ENCODE data around the gene MICAL2. TPM values are rescaled to one million over a fixed set of nuclear protein-coding genes. Genes with fewer than 3 reads are reported as not detected.

The MICAL2 gene
- total RNA-seq, 1 donor: 34.2 TPM

- no peak for DNase-seq (ENCODE audit: low read depth in 2 of 3, low spot score in 2 of 3)
These were observed 180.1 kb downstream of the MICAL2 start for GRCh38 chr11:12290477-12290922.

GRCh38 chr11:12291313-12291712 lies 180.9 kb downstream of the MICAL2 start:
- DNase-seq (ENCODE audit: low read depth in 2 of 3, low spot score in 2 of 3): no peak

- DNase-seq (ENCODE audit: low read depth in 2 of 3, low spot score in 2 of 3): no peak
These were observed 181.4 kb downstream of the MICAL2 start for GRCh38 chr11:12291766-12292165.

GRCh38 chr11:12292766-12293165 lies 182.4 kb downstream of the MICAL2 start:
- DNase-seq (ENCODE audit: low read depth in 2 of 3, low spot score in 2 of 3): no peak

- DNase-seq (ENCODE audit: low read depth in 2 of 3, low spot score in 2 of 3): no peak
These were observed 183.1 kb downstream of the MICAL2 start for GRCh38 chr11:12293486-12293885.

GRCh38 chr11:12294613-12295012 lies 184.2 kb downstream of the MICAL2 start:
- no peak for DNase-seq (ENCODE audit: low read depth in 2 of 3, low spot score in 2 of 3)

- DNase-seq (ENCODE audit: low read depth in 2 of 3, low spot score in 2 of 3): no peak
These were observed 185.6 kb downstream of the MICAL2 start for GRCh38 chr11:12295943-12296342.

GRCh38 chr11:12298610-12299009 lies 188.2 kb downstream of the MICAL2 start:
- DNase-seq (ENCODE audit: low read depth in 2 of 3, low spot score in 2 of 3): no peak

- no peak for DNase-seq (ENCODE audit: low read depth in 2 of 3, low spot score in 2 of 3)
These were observed 191.0 kb downstream of the MICAL2 start for GRCh38 chr11:12301379-12301778.

GRCh38 chr11:12303421-12304149 lies 193.2 kb downstream of the MICAL2 start:
- DNase-seq (ENCODE audit: low read depth in 2 of 3, low spot score in 2 of 3): no peak

GRCh38 chr11:12306830-12307229 lies 196.4 kb downstream of the MICAL2 start:
- DNase-seq (ENCODE audit: low read depth in 2 of 3, low spot score in 2 of 3): no peak

GRCh38 chr11:12312132-12312531 lies 201.7 kb downstream of the MICAL2 start:
- no peak for DNase-seq (ENCODE audit: low read depth in 2 of 3, low spot score in 2 of 3)

Small RNA genes lying within 50 kb of the gene (small RNA-seq; reads per million reads assigned to genes)
- not detected for gene MIR6124

Other genes starting within 250 kb of the MICAL2 start
- gene DKK3, start 102.0 kb upstream of the MICAL2 start, total RNA-seq: not detected